A549 (cell line): Measurements from ENCODE around the gene DHX34. TPM values are rescaled to one million over a fixed set of nuclear protein-coding genes. Genes with fewer than 3 reads are reported as not detected.
"Not testable (repeated sequence)": the region's sequence is repeated elsewhere in the genome, so short reads cannot be mapped to it uniquely, and the experiment has no call there.

Source experiments
- ATAC-seq, 2 experiments: fragments of 200-7000 bp in 1 of 2; fragments of >200 bp in 1 of 2; cut with Nextera tagmentation in 1 of 2; cut with Tn5 transposase in 1 of 2; 3 replicates each; pipeline versions ENCODE4 v1.8.0 to v1.9.1; 2018 to 2020; ENCODE audit warnings: mild to moderate bottlenecking in 1 of 2, moderate library complexity in 1 of 2
- CTCF ChIA-PET: fragments of 300-600 bp; sonication (Branson Sonifier 250); formaldehyde crosslinking; extraction: SDS; loops from one replicate; lab custom pipeline; 2021; ENCODE audit warnings: antibody characterized with exemption, inconsistent platforms; lab: Yijun Ruan, JAX
- POLR2A ChIA-PET: fragments of 350-600 bp; formaldehyde crosslinking; extraction: SDS; loops from one replicate; lab custom pipeline; 2021; ENCODE audit warnings: antibody characterized with exemption, inconsistent platforms; lab: Yijun Ruan, JAX
- DNase-seq, 2 experiments: peaks; one replicate each; pipeline versions ENCODE4 v3.0.0 to v3.0.0-alpha.2; 2011 to 2016; ENCODE audit warnings: low read depth in 1 of 2, low spot score in 1 of 2
- FAIRE-seq: peaks from 2 replicates; lab custom pipeline; 2011; peaks lifted over from hg19 to GRCh38; lab: Jason Lieb, UNC
- H3K27ac ChIP-seq, 2 experiments: fragments of >200 bp; sonication (Bioruptor Twin); formaldehyde crosslinking; 3 replicates each; pipeline ENCODE4 v1.5.1; 2016 to 2017
- H3K4me1 ChIP-seq: fragments of >200 bp; sonication (Bioruptor Twin); formaldehyde crosslinking; 3 replicates; pipeline ENCODE4 v1.6.1; 2016
- H3K4me2 ChIP-seq: fragments of >200 bp; sonication (Bioruptor Twin); formaldehyde crosslinking; 3 replicates; pipeline ENCODE4 v1.6.1; 2016
- H3K4me3 ChIP-seq: fragments of >200 bp; sonication (Bioruptor Twin); formaldehyde crosslinking; 3 replicates; pipeline ENCODE4 v1.5.1; 2016
- H3K9me3 ChIP-seq: fragments of >200 bp; sonication (Bioruptor Twin); formaldehyde crosslinking; 3 replicates; pipeline ENCODE4 v1.6.1; 2016
- ATOH8 ChIP-seq: fragments of 250-450 bp; sonication (Bioruptor Pico); IDR thresholded peaks from 2 replicates; pipeline ENCODE4 v1.5.0; 2020; ENCODE audit warnings: low read depth, mild to moderate bottlenecking, moderate library complexity
- CEBPB ChIP-seq, 2 experiments: fragments of >200 bp in 1 of 2; sonication (Bioruptor Twin) in 1 of 2; formaldehyde crosslinking in 1 of 2; IDR thresholded peaks; 2 replicates each; pipeline ENCODE4 v1.6.1; 2012 to 2016
- CHD4 ChIP-seq: fragments of 200-600 bp; sonication (generic); IDR thresholded peaks from 2 replicates; pipeline ENCODE4 v1.6.1; 2016; ENCODE audit warnings: antibody characterized with exemption, mild to moderate bottlenecking, borderline replicate concordance
- CTCF ChIP-seq: fragments of >200 bp; sonication (Bioruptor Twin); formaldehyde crosslinking; IDR thresholded peaks from 3 replicates; pipeline ENCODE4 v1.5.1; 2016
- E2F6 ChIP-seq: IDR thresholded peaks from 2 replicates; pipeline ENCODE4 v1.6.1; 2012; ENCODE audit warnings: low read depth, borderline replicate concordance
- EHMT2 ChIP-seq: fragments of 200-600 bp; sonication (generic); IDR thresholded peaks from 2 replicates; pipeline ENCODE4 v1.6.1; 2016; ENCODE audit warnings: antibody characterized with exemption, low read depth, mild to moderate bottlenecking, moderate library complexity
- ELK1 ChIP-seq: fragments of 150-350 bp; IDR thresholded peaks from 2 replicates; pipeline ENCODE4 v1.6.1; 2014; ENCODE audit warnings: low read depth, mild to moderate bottlenecking, low read length
- FOSL2 ChIP-seq, 2 experiments: fragments of 450-650 bp in 1 of 2; fragments of >200 bp in 1 of 2; sonication (Bioruptor Twin) in 1 of 2; formaldehyde crosslinking; IDR thresholded peaks; 2 replicates each; pipeline versions ENCODE4 v1.5.0 to v1.6.1; 2016 to 2020; ENCODE audit warnings: mild to moderate bottlenecking in 1 of 2, moderate library complexity in 1 of 2
- HDAC2 ChIP-seq: fragments of 200-600 bp; sonication (generic); IDR thresholded peaks from 2 replicates; pipeline ENCODE4 v1.6.1; 2016
- HOXB13 ChIP-seq: fragments of 250-450 bp; sonication (Bioruptor Pico); IDR thresholded peaks from 2 replicates; pipeline ENCODE4 v1.5.0; 2020; ENCODE audit warnings: low read depth, mild to moderate bottlenecking, moderate library complexity
- MAZ ChIP-seq: fragments of 150-350 bp; IDR thresholded peaks from 2 replicates; pipeline ENCODE4 v1.6.1; 2014; ENCODE audit warnings: antibody characterized with exemption, low read depth, low read length, borderline replicate concordance
- NPAS2 ChIP-seq: fragments of 250-450 bp; sonication (Bioruptor Pico); IDR thresholded peaks from 2 replicates; pipeline ENCODE4 v1.8.0; 2022; ENCODE audit warnings: mild to moderate bottlenecking, moderate library complexity, borderline replicate concordance
- RAD21 ChIP-seq, 2 experiments: fragments of >200 bp in 1 of 2; sonication (Bioruptor Twin) in 1 of 2; formaldehyde crosslinking in 1 of 2; IDR thresholded peaks in 1 of 2; conservative IDR thresholded peaks in 1 of 2; 2 replicates in 1 of 2; 3 replicates in 1 of 2; pipeline ENCODE4 v1.6.1; 2012 to 2018; ENCODE audit warnings: inconsistent platforms in 1 of 2
- RFX5 ChIP-seq: fragments of 450-650 bp; IDR thresholded peaks from 2 replicates; pipeline ENCODE4 v1.7.1; 2014; ENCODE audit warnings: antibody characterized with exemption, mild to moderate bottlenecking, moderate library complexity
- SMC3 ChIP-seq: fragments of >200 bp; sonication (Bioruptor Twin); formaldehyde crosslinking; IDR thresholded peaks from 3 replicates; pipeline ENCODE4 v1.6.1; 2018; ENCODE audit warnings: inconsistent platforms
- ZNF302 ChIP-seq: fragments of 250-450 bp; sonication (Bioruptor Pico); IDR thresholded peaks from 2 replicates; pipeline ENCODE4 v1.9.0; 2021; ENCODE audit warnings: inconsistent platforms, mild to moderate bottlenecking, moderate library complexity
- WGBS: methylation state at CpG from one replicate; pipeline ENCODE4 v1.1.6; 2017; ENCODE audit errors: missing lambda C conversion rate; 5-methylcytosine and 5-hydroxymethylcytosine counted together
- polyA plus RNA-seq, 4 experiments: library from polyadenylated mRNA; depleted of rRNA in 3 of 4; stranded (reverse); fragments of >200 nt; fragmentation: RNase III in 1 of 4; extraction: RNeasy Plus Mini Kit Qiagen cat#74134 plus additional on column Dnase treatment in 1 of 4; gene quantifications; 2 replicates in 3 of 4; 3 replicates in 1 of 4; pipeline ENCODE4 v1.2.3, GENCODE V29; 2011 to 2017

Gene DHX34
- polyA plus RNA-seq, 2 of the 4 experiments (the other 2 are of a cell fraction) = 12.4 to 24.5 TPM

- TF ChIP-seq FOSL2 (IDR thresholded peaks at IDR 0.05) = no peak
- TF ChIP-seq FOSL2 (CRISPR knock-in tag; IDR thresholded peaks at IDR 0.05) = no peak; the same call in 1 of the 2 replicates
- TF ChIP-seq EHMT2 = no peak
- no peak for TF ChIP-seq ATOH8
- TF ChIP-seq RAD21 (conservative IDR thresholded peaks at IDR 0.05 in 1 of 2, IDR thresholded peaks at IDR 0.05 in 1 of 2) = no peak
- no peak for TF ChIP-seq ZNF302 (CRISPR knock-in tag)
- TF ChIP-seq CEBPB (IDR thresholded peaks at IDR 0.05) = no peak
- no peak for TF ChIP-seq E2F6
- TF ChIP-seq CTCF = no peak
- CTCF ChIA-PET = interaction anchor here (1.5 to 9.6 kb wide), 4 partner anchors 11 to 69 kb away, joined by 5 to 103 read pairs (median 38); partner anchors contain the start of gene DHX34
- FAIRE-seq (no peak), ATAC-seq (peak; percentile 75 to 77), DNase-seq (peak in 1 of 2 experiments; percentile 60)
- no peaks in the 10 kb centered on the region for H3K4me1 ChIP-seq
- POLR2A ChIA-PET = interaction anchor here (0.6 kb wide), 1 partner anchor 784 kb away, joined by 3 read pairs; no protein-coding TSS in a partner anchor
- no peaks in the 10 kb centered on the region for H3K9me3 ChIP-seq
- no peak overlapping the region for H3K27ac ChIP-seq
- 88% methylated on average over 13 of the region's 13 CpGs for WGBS
- no peak overlapping the region for H3K4me3 ChIP-seq
- no peak overlapping the region for H3K4me2 ChIP-seq
These were observed 14.8 kb downstream of the DHX34 start for GRCh38 chr19:47363758-47364531.

- H3K4me2 ChIP-seq, FAIRE-seq, H3K4me1 ChIP-seq, POLR2A ChIA-PET, H3K9me3 ChIP-seq, ATAC-seq, DNase-seq, H3K4me3 ChIP-seq, H3K27ac ChIP-seq: not testable (repeated sequence)
- CTCF ChIA-PET = interaction anchor here (2.0 to 9.6 kb wide), 3 partner anchors 16 to 70 kb away, joined by 6 to 103 read pairs (median 67); partner anchors contain the start of gene DHX34
- WGBS = 90% methylated on average over 9 of the region's 10 CpGs
These were observed 16.3 kb downstream of the DHX34 start for GRCh38 chr19:47365455-47365854.

- DNase-seq (no peak), FAIRE-seq (no peak), ATAC-seq (peak; percentile 12 to 35; a peak in 1 of 6 replicates)
- POLR2A ChIA-PET = no interaction called here
- 0 out of 6 replicates have a peak overlapping the region, but pooled peaks of 1 of the 2 experiments have one; percentile 14 for H3K27ac ChIP-seq
- H3K4me3 ChIP-seq = no peak overlapping the region
- H3K4me1 ChIP-seq = peaks cover 7% of the 10 kb centered on the region; the same call in 1 of the 3 replicates
- 81% methylated on average over 10 of the region's 10 CpGs for WGBS
- H3K4me2 ChIP-seq = no peak overlapping the region
- CTCF ChIA-PET = interaction anchor here (0.9 to 4.5 kb wide), 7 partner anchors 21 to 72 kb away, joined by 3 to 31 read pairs (median 4); partner anchors contain the start of gene DHX34
- TF ChIP-seq E2F6 (no peak), MAZ (no peak), CHD4 (no peak), SMC3 (no peak), HDAC2 (no peak), RFX5 (no peak), ELK1 (no peak), HOXB13 (CRISPR knock-in tag) (no peak), NPAS2 (CRISPR knock-in tag) (no peak), EHMT2 (no peak)
- no peaks in the 10 kb centered on the region for H3K9me3 ChIP-seq
These were observed 21.0 kb downstream of the DHX34 start for GRCh38 chr19:47370045-47370611.
